ENCODE data around the gene ZNF143. TPM values are rescaled to one million over a fixed set of nuclear protein-coding genes. Genes with fewer than 3 reads are reported as not detected.

ZNF143 gene
- total and polyA plus RNA-seq, 10 donors: 12.1 to 42.5 (median 32.9) TPM

- Histone ChIP-seq H3K36me3 (no peaks in the 10 kb centered on the region), H3K27me3 (replicated peaks in 1 of 7) (no peaks in the 10 kb centered on the region), H3K9me3 (peaks cover 0 to 27% (median 23%) of the 10 kb centered on the region in 8 donors), H3K4me1 (no peaks in the 10 kb centered on the region), H3K27ac (no peak overlapping the region), H3K4me3 (no peak overlapping the region)
- intact Hi-C loops (cut with DNase I; ENCODE audit: low total_unique reads): no loop called here
- DNase-seq: no peak
- TF ChIP-seq CTCF (IDR thresholded peaks at IDR 0.05 in 8 of 11, conservative IDR thresholded peaks at IDR 0.05 in 3 of 11): no peak
- TF ChIP-seq POLR2AphosphoS5 (IDR thresholded peaks at IDR 0.05): no peak
- TF ChIP-seq POLR2A (IDR thresholded peaks at IDR 0.05): no peak
Measured at GRCh38 chr11:9562716-9563115, 101.9 kb downstream of the ZNF143 start.

DNA sequence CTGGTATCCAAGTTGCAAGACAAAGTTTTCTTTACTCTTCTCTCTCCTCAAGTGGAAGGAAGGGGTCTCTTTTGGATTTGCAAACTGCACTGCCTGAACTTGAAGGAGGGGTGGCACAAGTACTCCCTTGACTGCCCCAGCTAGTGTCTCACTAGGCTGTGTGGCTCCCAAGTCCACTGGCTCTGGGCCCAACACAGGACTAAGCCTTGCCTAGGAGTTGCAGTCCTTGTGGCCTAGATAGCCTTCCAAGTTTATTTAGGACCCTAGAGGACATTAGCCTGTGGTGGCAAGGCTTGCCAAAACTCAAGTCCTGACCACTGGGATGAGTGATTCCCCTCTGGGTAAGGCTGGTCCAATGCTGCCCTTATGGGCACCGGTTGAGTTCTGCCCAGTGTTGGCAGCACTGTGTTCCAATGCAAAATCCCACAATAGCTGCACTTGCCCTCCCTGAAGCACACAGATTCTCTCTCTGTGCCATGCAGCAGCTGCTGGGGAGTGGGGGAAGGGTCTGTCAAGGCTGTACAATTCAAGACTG lies 102.5 kb downstream of the ZNF143 start:
- DNase-seq: no peak
- H3K27ac ChIP-seq: no peak overlapping the region
- H3K36me3 ChIP-seq: no peaks in the 10 kb centered on the region
- H3K9me3 ChIP-seq: peaks cover 0 to 27% (median 23%) of the 10 kb centered on the region in 8 donors
- 89 to 100% (median 93%) methylated on average over 1 of the region's 1 CpG for WGBS, 5 donors
- intact Hi-C loops (cut with DNase I; ENCODE audit: low total_unique reads): no loop called here
- H3K27me3 ChIP-seq (replicated peaks in 1 of 7): no peaks in the 10 kb centered on the region
- TF ChIP-seq CTCF (IDR thresholded peaks at IDR 0.05 in 8 of 11, conservative IDR thresholded peaks at IDR 0.05 in 3 of 11) (no peak), POLR2AphosphoS5 (IDR thresholded peaks at IDR 0.05) (no peak)
- H3K4me1 ChIP-seq: peaks cover 0 to 5% (median under 1%) of the 10 kb centered on the region in 6 donors
- no peak overlapping the region for H3K4me3 ChIP-seq

- Histone ChIP-seq H3K27me3 (replicated peaks in 1 of 7) (no peaks in the 10 kb centered on the region), H3K4me1 (peaks cover 0 to 32% (median 21%) of the 10 kb centered on the region in 6 donors), H3K27ac (no peak overlapping the region), H3K9me3 (peaks cover 0 to 12% (median 10%) of the 10 kb centered on the region in 8 donors), H3K4me3 (no peak overlapping the region), H3K36me3 (no peaks in the 10 kb centered on the region)
- intact Hi-C loops (cut with DNase I; ENCODE audit: low total_unique reads): no loop called here
- DNase-seq: no peak
- WGBS, 5 donors: 50 to 71% (median 67%) methylated on average over 7 of the region's 7 CpGs
- TF ChIP-seq CTCF (IDR thresholded peaks at IDR 0.05 in 8 of 11, conservative IDR thresholded peaks at IDR 0.05 in 3 of 11) (no peak), POLR2A (IDR thresholded peaks at IDR 0.05) (no peak), POLR2AphosphoS5 (IDR thresholded peaks at IDR 0.05) (no peak)
Measured at GRCh38 chr11:9565822-9566560, 105.2 kb downstream of the ZNF143 start.

GRCh38 chr11:9566561-9567063 lies 105.8 kb downstream of the ZNF143 start:
- H3K4me1 ChIP-seq: peaks cover 0 to 36% (median 22%) of the 10 kb centered on the region in 6 donors
- WGBS, 5 donors: 89 to 97% (median 93%) methylated on average over 3 of the region's 3 CpGs
- TF ChIP-seq POLR2A (IDR thresholded peaks at IDR 0.05): no peak
- no peak for TF ChIP-seq CTCF (IDR thresholded peaks at IDR 0.05 in 8 of 11, conservative IDR thresholded peaks at IDR 0.05 in 3 of 11)
- no peak for TF ChIP-seq POLR2AphosphoS5 (IDR thresholded peaks at IDR 0.05)
- H3K27ac ChIP-seq: no peak overlapping the region
- H3K27me3 ChIP-seq (replicated peaks in 1 of 7): no peaks in the 10 kb centered on the region
- DNase-seq: no peak
- no peaks in the 10 kb centered on the region for H3K36me3 ChIP-seq
- H3K9me3 ChIP-seq: peaks cover 0 to 5% (median 4%) of the 10 kb centered on the region in 8 donors
- intact Hi-C loops (cut with DNase I; ENCODE audit: low total_unique reads): no loop called here
- no peak overlapping the region for H3K4me3 ChIP-seq
